ENCODE results near the gene DNAJB11.

The DNAJB11 gene

DNA sequence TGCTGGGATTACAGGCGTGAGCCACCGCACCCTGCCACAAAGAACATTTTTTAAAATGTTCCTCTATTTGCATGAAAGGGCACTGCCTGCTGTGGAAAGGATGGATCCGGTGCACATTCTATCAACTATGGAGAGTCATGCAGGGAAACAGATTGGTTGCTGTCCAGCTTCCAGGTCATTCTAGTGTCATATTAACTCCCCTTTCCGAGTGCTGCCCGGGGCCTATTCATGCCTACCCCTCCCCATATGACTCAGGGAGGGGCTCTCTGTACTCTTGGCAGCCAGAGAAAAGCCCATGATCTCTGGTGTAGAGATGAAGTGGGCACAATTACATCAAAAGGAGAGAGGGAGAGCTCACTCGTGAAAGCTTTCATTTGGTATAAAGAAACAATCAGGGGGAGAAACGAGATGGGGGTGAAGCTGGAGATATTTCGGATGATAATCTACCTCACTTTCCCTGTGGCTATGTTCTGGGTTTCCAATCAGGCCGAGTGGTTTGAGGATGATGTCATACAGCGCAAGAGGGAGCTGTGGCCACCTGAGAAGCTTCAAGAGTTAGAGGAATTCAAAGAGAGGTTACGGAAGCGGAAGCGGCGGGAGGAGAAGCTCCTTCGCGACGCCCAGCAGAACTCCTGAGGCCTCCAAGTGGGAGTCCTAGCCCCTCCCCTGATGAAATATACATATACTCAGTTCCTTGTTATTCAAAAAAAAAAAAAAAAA lies 26.2 kb downstream of the DNAJB11 start:
- no peak for DNase-seq (ENCODE audit: low read depth in 3 of 3)

DNA sequence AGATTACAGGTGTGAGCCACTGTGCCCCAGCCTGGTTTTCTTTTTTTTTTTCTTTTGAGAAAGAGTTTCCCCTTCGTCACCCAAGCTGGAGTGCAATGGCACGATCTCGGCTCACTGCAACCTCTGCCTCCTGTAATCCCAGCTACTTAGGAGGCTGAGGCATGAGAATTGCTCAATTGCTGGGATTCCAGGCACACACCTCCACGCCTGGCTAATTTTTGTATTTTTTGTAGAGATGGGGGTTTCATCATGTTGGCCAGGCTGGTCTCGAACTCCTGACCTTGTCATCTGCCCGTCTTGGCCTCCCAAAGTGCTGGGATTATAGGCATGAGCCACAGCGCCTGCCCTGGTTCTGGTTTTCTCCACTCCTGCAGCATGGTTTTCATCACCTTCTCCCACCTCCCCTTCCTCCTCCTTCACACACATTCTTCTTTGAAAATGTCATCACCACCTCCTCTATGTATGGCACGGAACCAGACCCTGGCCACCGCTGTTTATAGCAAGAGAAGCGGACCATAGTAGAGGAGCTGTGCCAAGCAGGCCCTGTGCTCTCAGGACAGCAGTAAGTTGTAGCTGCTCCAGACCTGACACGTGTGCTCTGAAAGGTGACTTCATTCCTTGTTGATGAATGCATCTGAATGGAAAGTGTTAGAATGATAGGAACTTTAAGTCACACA lies 27.7 kb downstream of the DNAJB11 start:
- DNase-seq (ENCODE audit: low read depth in 3 of 3) = no peak

GRCh38 chr3:186598794-186599141 lies 28.2 kb downstream of the DNAJB11 start:
- DNase-seq (ENCODE audit: low read depth in 3 of 3) = no peak

- DNase-seq (ENCODE audit: low read depth in 3 of 3) = no peak
Observed at GRCh38 chr3:186599142-186599784, 28.7 kb downstream of the DNAJB11 start.

GRCh38 chr3:186599785-186600166 lies 29.3 kb downstream of the DNAJB11 start:
- DNase-seq (ENCODE audit: low read depth in 3 of 3) = no peak

- no peak for DNase-seq (ENCODE audit: low read depth in 3 of 3)
Observed at GRCh38 chr3:186600896-186601295, 30.4 kb downstream of the DNAJB11 start.

DNA sequence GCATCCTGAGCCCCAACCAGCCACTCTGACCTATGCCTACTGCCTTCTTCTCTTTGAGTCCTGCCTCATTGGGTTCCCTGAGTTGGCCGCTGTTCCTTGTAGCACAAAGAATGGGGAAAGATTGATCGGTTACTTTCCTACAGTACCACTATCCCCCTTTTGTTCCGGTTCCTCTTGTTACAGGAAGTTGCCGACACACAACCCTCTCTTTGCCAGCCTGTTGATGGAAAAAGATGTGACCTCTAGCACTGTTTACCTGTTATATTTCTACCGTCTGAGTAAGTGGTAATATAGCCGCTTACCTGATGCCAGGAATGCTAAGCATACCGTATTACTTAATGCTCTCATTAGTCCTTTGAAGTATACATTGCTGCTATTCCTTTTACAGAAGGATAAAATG lies 32.6 kb downstream of the DNAJB11 start:
- DNase-seq (ENCODE audit: low read depth in 3 of 3) = no peak

DNA sequence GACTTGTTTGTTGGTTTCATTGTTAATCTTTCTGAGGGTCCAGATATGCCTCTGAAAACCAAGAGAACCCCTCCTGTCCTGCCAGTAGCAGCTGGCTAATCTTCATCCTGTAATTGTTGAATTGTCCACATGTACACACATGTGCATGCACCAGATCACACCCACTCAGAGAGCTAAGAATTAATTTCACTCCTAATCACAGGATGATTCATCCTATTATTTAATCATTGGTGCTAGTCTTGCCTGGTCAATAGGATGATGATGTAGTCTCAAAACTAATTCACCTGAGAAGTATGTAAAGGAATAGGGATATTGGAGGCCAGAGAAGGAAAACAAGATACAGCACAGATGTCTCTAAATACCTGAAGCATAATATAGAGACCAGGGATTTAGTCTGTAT lies 34.6 kb downstream of the DNAJB11 start:
- no peak for DNase-seq (ENCODE audit: low read depth in 3 of 3)

DNA sequence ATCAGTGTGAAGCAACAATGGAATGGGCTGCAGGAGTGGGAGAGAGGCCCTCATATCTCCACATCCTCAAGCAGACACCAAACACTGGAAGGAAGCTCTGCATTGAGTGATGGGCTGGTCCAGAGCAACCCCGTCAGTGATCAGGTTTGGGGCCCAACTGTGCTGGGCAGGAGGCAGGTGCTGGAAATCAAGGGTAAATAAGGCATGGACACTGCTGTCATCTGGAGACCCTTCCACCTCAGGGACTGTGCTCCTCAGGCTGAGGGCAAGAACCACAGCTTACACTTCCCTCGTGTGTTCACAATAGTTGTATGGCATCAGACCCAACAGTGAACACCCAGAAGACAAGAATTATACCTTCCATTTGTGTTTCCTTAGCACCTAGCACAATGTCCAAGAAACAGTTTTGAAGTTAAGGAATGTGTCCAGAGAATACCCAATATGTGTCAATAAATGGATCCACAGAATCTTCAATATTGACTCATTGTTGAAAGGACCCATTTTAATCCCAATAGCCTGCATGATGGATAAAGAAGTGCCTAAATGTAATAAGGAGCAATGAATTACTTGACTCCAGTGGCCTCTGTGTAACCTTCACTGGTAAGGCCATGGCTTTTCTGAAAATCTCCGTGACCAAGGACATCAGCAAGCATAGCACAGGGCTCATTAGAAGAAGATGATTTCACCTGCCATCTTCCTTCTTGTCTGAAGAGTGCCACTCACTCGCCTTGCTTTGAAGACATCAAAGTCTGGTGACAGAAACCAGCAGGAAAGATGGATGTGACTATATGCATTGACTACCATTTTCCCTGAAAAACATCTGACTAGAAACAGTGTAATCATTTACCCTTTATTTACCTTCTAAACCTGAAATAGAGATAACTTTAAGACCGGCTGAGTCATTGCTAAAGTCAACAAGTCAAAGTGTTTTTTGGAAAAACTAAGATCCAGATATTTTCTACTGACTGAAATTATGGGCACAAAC lies 35.3 kb downstream of the DNAJB11 start:
- no peak for DNase-seq (ENCODE audit: low read depth in 3 of 3)

GRCh38 chr3:186608624-186609215 lies 38.2 kb downstream of the DNAJB11 start:
- DNase-seq (ENCODE audit: low read depth in 3 of 3) = no peak

DNA sequence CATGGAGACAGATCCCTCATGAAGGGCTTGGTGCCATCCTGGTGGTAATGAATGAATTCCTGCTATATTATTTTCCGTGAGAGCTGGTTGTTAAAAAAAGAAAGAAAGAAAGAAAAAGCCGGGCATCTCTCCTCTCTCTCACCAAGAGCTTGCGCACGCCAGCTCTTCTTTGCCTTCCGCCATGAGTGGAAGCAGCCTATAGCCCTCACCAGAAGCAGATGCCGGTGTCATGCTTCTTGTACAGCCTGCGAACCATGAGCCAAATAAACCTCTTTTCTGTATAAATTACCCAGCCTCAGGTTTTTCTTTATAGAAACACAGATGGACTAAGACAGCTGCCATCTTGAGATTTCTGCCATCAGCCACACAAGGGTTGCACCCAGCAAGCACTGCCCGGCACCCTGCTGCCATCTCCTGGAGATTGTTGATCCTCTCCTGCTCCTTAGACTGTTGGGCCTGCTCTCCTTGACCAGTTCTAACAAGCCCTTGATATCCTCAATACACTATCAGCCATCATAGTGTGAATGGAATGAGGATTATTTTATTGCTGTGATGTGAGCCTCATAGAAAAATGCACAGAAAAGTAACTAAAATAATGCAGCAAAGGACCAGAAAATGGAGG lies 38.8 kb downstream of the DNAJB11 start:
- no peak for DNase-seq (ENCODE audit: low read depth in 3 of 3)

DNA sequence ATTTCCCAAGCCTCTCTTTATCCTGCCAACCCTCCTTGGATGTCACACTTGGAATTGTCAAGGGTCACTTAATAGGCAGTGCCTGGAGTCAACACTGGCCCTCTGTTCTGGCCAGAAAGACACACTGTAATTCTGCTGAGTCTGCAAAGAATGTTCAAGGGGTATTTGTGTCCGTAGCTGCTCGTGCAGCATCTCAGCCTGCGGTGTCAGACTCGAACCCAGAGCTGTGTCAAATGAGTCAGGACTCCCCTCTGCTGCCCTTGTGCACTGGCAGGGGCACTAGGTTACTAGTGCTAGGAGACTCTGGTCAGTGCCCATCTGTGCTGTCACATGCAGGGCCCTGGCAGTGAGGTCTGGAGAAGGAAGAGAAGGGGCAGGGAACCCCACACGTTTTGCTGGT lies 41.5 kb downstream of the DNAJB11 start:
- DNase-seq (ENCODE audit: low read depth in 3 of 3) = no peak

GRCh38 chr3:186612721-186613636 lies 42.5 kb downstream of the DNAJB11 start, which contains the start of gene AHSG:
Gene AHSG (plus strand): TSS chr3:186613060. CDS start chr3:186613142, 82 bp downstream.
- DNase-seq (ENCODE audit: low read depth in 3 of 3) = no peak

DNA sequence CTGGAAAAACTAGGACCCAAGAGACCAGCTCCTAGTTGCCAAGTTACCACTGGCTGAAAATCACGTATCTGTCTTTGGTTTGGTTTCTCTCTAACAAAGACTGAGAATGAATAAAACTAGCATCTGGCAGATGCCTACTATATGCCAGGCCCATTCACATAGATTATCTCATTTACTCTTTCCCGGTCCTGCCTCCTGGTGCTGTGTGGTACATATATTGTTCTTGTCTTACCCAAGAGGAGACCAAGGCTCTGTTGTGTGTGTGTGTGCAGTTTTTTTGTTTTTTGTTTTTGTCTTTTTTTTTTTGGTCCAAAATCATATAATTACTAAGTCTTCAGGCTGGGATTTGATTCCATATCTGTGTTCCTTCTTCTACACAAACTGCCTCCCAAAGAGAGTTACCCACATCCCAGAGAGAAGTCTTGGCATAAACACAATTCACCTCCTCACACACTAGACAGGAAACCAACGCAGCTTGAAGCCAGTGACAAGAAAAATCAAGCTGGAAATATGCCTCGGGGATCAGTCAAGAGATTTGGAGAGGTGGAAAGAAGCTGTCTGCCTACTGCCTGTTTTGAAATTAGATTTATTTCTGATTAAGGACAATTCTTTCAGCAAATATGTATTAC lies 43.2 kb downstream of the DNAJB11 start:
- DNase-seq (ENCODE audit: low read depth in 3 of 3) = no peak

DNA sequence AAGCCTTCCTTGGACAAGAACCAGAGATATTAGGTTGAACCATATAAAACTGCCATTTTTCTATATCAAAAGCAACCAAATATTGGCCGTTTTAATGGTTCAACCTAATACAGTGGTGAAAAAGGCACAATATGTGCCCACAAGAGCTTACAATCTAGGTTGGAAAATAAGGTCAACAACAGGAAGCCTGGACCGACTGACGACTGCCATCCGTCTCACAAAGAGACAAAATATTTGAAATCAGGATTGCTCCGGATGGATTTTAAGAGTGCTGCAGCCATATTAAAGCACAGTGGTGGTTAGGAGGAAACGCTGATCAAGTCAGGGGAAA lies 43.7 kb downstream of the DNAJB11 start:
- no peak for DNase-seq (ENCODE audit: low read depth in 3 of 3)

DNA sequence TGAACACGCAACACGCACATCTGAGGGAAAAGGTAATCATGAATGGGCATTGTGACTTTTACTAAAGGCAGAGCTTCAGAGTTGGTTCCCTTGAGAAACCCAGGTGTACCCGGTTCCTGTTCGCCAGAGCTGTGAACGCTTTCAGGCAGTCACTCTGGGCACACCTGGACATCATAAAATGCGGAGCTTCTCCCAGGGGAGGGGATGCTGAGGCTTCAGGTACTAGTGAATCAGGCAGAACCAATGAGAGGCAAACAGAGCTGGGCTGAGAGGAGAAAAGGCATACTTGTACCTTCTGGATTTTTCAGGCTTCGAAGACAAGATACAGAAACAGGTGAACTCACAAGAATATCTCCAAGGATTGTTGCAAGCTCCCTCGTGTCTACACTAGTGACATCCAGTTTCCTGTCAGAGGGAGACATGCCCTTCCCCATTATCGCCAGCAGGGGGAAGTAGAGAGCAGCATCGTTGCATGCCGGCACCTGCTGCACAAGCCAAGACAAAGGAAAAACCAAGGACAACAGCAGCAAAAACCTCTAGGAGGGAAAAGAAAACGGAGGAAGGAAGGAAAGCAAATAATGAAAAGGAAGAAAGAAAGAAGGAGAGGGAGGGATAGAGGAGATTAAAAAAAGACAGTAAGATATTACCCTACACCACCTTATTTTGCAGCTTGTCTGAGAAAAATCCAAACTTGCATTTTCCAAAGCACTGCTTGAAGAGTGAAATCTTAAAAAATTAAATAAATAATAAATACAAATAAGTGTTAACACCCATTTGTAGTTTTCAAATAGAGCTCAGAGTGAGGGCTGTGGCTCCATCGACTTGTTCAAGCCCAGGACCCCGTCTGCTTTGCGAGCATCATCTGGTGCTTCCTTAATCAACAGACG lies 44.3 kb downstream of the DNAJB11 start:
- peak; percentile 55 to 73 (median 73) for DNase-seq (ENCODE audit: low read depth in 3 of 3)

- DNase-seq (ENCODE audit: low read depth in 3 of 3) = no peak
Observed at GRCh38 chr3:186616299-186616617, 45.7 kb downstream of the DNAJB11 start.

GRCh38 chr3:186617036-186617946 lies 46.8 kb downstream of the DNAJB11 start:
- peak; percentile 69 to 86 (median 78) for DNase-seq (ENCODE audit: low read depth in 3 of 3)

All from stimulated activated CD4-positive, alpha-beta T cell treated with anti-CD3 and anti-CD28 coated beads, TNF-alpha, amount 100 ng/mL, for 24 hours (primary cell).